Esophagus squamous epithelium (tissue), 5 donors: ENCODE results near the gene C19orf38. TPM values are rescaled to one million over a fixed set of nuclear protein-coding genes. Genes with fewer than 3 reads are reported as not detected.
A peak's percentile ranks its signal among the peaks of the same experiment; 100 is the strongest.

ENCODE experiments used
- DNase-seq: peaks from one replicate; lab custom pipeline; 2025; lab: John Stamatoyannopoulos, UW
- H3K27ac ChIP-seq, 4 donors: fragments of 200-600 bp; sonication (generic); one replicate each; pipeline ENCODE4 v1.5.1; 2016 to 2019; ENCODE audit warnings: mild to moderate bottlenecking in 1 of 4
- H3K27me3 ChIP-seq, 4 donors: fragments of 200-600 bp; sonication (generic); 1 replicate in 3 of 4; 2 replicates in 1 of 4; pipeline versions ENCODE4 v1.5.1 to v1.6.0; 2017 to 2021; ENCODE audit warnings: antibody characterized with exemption in 1 of 4
- H3K36me3 ChIP-seq, 3 donors: fragments of 200-600 bp; sonication (generic); one replicate each; pipeline ENCODE4 v1.5.1; 2016 to 2019
- H3K4me1 ChIP-seq, 3 donors: fragments of 200-600 bp; sonication (generic); one replicate each; pipeline ENCODE4 v1.5.1; 2017 to 2019
- H3K4me3 ChIP-seq, 4 donors: fragments of 200-600 bp; sonication (generic); 1 replicate in 3 of 4; 2 replicates in 1 of 4; pipeline ENCODE4 v1.5.1; 2016 to 2019; ENCODE audit warnings: mild to moderate bottlenecking in 2 of 4, moderate library complexity in 1 of 4
- H3K9me3 ChIP-seq, 3 donors: fragments of 200-600 bp; sonication (generic); one replicate each; pipeline ENCODE4 v1.5.1; 2016 to 2019
- POLR2A ChIP-seq, 4 donors: fragments of 450-650 bp; IDR thresholded peaks; one replicate each; pipeline ENCODE4 v1.6.1; 2017; ENCODE audit warnings: antibody characterized with exemption in 4 of 4, mild to moderate bottlenecking in 4 of 4, moderate library complexity in 3 of 4
- WGBS, 2 donors: methylation state at CpG; one replicate each; pipeline ENCODE4 v1.1.5; 2018; 5-methylcytosine and 5-hydroxymethylcytosine counted together
- intact Hi-C: fragments of 100-400 bp; cut with DNase I; formaldehyde crosslinking; loops from one replicate; pipeline ENCODE4 v1.15.0; 2022
- total RNA-seq, 4 donors: library from RNA; depleted of rRNA; stranded (reverse); fragments of >200 nt; gene quantifications; one replicate each; pipeline ENCODE4 v1.1.0, GENCODE V29; 2016
- TF ChIP-seq, protein P1 (sequence below), 6 experiments: fragments of 450-650 bp in 4 of 6; fragments of 200-600 bp in 2 of 6; sonication (generic) in 2 of 6; IDR thresholded peaks; one replicate each; pipeline ENCODE4 v1.5.1; 2016 to 2019; ENCODE audit warnings: antibody characterized with exemption in 6 of 6, mild to moderate bottlenecking in 4 of 6, moderate library complexity in 4 of 6
- donor health status: DM: yes; HTN: yes; CAD: no.

Gene C19orf38
- total RNA-seq, 4 donors from 2014 or later = 0.38 to 1.3 TPM; not detected in 2

DNA sequence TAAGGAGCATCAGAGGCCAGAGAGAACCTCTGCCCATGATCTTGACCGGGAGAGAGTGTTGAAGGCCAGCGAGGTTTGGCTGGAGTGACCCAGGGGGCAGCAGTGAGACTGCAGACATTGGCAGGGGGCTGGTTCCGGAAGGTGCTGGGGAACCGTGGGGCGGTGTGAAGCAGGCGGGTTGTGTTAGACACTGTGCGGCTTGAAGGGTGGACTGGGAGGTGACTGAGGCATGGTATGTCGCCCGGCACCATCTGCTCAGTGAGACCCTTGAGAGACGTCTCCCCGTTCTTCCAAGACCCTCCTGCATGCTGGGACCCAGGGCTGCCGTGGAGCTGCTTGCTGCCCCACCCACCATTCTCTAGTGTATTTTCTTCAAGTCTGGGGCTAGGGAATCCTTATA lies 47.7 kb downstream of the C19orf38 start:
- H3K4me3 ChIP-seq = no peak overlapping the region
- TF ChIP-seq, protein P1, sequence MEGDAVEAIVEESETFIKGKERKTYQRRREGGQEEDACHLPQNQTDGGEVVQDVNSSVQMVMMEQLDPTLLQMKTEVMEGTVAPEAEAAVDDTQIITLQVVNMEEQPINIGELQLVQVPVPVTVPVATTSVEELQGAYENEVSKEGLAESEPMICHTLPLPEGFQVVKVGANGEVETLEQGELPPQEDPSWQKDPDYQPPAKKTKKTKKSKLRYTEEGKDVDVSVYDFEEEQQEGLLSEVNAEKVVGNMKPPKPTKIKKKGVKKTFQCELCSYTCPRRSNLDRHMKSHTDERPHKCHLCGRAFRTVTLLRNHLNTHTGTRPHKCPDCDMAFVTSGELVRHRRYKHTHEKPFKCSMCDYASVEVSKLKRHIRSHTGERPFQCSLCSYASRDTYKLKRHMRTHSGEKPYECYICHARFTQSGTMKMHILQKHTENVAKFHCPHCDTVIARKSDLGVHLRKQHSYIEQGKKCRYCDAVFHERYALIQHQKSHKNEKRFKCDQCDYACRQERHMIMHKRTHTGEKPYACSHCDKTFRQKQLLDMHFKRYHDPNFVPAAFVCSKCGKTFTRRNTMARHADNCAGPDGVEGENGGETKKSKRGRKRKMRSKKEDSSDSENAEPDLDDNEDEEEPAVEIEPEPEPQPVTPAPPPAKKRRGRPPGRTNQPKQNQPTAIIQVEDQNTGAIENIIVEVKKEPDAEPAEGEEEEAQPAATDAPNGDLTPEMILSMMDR (IDR thresholded peaks at IDR 0.05) = no peak
- no peak for TF ChIP-seq POLR2A (IDR thresholded peaks at IDR 0.05)
- no peaks in the 10 kb centered on the region for H3K9me3 ChIP-seq
- no peak overlapping the region for H3K27ac ChIP-seq
- no peak for DNase-seq
- H3K36me3 ChIP-seq = no peaks in the 10 kb centered on the region
- H3K27me3 ChIP-seq = no peaks in the 10 kb centered on the region
- intact Hi-C loops = no loop called here
- WGBS, 2 donors = 89 to 94% methylated on average over 10 to 11 of the region's 12 CpGs
- H3K4me1 ChIP-seq = peaks cover 38 to 91% (median 46%) of the 10 kb centered on the region in 3 donors

DNA sequence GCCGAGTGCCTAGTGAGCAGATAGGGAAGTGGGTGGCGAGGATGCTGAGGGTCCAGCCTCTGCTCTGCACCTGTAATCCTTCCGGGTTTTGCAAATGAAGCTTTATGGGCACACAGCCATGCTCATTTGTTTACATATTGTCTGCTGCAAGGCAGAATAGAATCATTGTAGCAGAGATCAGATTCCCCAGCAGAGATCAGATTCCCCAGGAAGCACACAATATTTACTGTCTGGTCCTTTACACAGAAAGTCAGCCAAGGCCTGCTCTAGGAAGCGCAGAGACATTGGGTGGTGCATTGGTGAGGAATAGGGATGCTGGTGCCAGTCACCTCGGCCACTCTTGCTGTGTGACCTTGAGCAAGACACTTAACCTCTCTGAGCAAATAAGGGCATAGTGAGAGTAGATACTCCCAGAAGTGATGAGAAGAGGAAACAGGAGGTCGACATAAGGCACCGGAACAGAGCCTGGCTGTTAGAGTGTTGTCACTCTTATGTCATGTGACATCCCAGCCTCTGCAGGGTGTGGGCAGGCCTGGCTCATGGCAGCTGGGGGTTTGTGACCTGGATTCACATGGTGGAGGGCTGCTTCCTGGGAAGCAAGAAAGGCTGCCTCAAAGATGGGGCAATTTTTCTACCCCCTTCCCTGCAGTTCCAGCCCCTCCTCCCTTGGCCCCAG lies 48.8 kb downstream of the C19orf38 start:
- Histone ChIP-seq H3K36me3 (no peaks in the 10 kb centered on the region), H3K4me3 (no peak overlapping the region), H3K9me3 (no peaks in the 10 kb centered on the region), H3K27ac (no peak overlapping the region), H3K4me1 (peaks cover 37 to 91% (median 44%) of the 10 kb centered on the region in 3 donors), H3K27me3 (no peaks in the 10 kb centered on the region)
- intact Hi-C loops = no loop called here
- TF ChIP-seq, protein P1 (IDR thresholded peaks at IDR 0.05) = no peak
- no peak for TF ChIP-seq POLR2A (IDR thresholded peaks at IDR 0.05)
- WGBS, 2 donors = 28 to 55% methylated on average over 3 to 4 of the region's 7 CpGs
- DNase-seq = no peak

DNA sequence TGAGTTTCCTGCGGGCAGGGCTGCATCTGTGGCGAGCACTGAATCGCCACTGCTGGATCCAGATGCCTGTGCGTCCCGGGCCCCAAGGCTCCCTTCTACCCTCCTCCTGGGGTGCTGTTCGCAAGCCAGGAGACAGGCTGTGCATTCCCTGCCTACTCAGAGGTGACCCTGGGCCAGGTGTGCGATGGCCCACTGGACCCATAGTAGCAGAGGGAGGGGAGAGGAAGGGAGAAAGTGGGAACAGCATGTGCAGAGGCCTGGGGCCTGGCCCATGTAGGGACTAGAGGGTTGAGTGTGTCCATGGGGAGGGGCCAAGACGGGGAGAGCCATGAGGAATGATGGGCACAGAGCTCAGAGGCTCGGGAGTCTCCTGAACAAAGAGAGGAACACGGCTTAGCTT lies 50.4 kb downstream of the C19orf38 start:
- intact Hi-C loops = no loop called here
- WGBS, 2 donors = 29 to 38% methylated on average over 3 to 4 of the region's 10 CpGs
- H3K27ac ChIP-seq = peak overlapping the region; percentile 21 to 83 (median 74)
- no peaks in the 10 kb centered on the region for H3K9me3 ChIP-seq
- TF ChIP-seq, protein P1 (IDR thresholded peaks at IDR 0.05) = no peak
- TF ChIP-seq POLR2A (IDR thresholded peaks at IDR 0.05) = no peak
- H3K4me1 ChIP-seq = peaks cover 31 to 74% (median 39%) of the 10 kb centered on the region in 3 donors
- no peaks in the 10 kb centered on the region for H3K36me3 ChIP-seq
- H3K4me3 ChIP-seq = no peak overlapping the region
- no peak for DNase-seq
- H3K27me3 ChIP-seq = no peaks in the 10 kb centered on the region

DNA sequence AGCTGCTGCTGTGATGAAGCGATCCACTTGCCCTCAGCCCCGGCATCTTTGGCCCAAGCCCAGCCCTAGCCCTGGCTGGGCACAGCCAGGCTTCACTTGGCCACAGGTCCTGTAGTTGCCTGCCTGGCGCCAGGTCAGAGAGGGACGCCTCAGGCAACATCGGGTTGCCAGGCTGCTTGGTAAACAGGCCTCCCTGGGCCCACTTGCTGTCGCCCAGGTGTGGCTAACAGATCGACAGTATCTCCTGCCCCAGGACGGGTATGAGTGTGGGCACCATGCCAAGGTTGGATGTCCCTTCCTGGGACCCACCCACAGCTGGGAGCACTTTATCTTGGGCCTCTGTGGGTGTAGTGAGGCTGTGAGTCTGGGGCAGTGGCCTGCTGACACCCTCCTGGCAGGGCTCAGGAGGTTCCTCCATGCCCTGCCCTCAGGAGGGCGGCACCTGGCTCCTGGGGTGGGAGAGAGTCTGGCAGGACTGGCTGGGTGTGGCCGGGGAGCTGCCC lies 51.0 kb downstream of the C19orf38 start:
- Histone ChIP-seq H3K27me3 (no peaks in the 10 kb centered on the region), H3K4me1 (peaks cover 31 to 69% (median 39%) of the 10 kb centered on the region in 3 donors), H3K36me3 (peaks cover 0 to 2% (median 0%) of the 10 kb centered on the region in 3 donors), H3K9me3 (no peaks in the 10 kb centered on the region), H3K4me3 (peak overlapping the region in 2 of 4 donors; percentile 9 to 26), H3K27ac (peak overlapping the region; percentile 68 to 83 (median 77))
- TF ChIP-seq, protein P1 (IDR thresholded peaks at IDR 0.05) = no peak
- TF ChIP-seq POLR2A (IDR thresholded peaks at IDR 0.05) = no peak
- WGBS, 2 donors = 49 to 51% methylated on average over 2 of the region's 10 CpGs
- DNase-seq = no peak
- intact Hi-C loops = no loop called here

DNA sequence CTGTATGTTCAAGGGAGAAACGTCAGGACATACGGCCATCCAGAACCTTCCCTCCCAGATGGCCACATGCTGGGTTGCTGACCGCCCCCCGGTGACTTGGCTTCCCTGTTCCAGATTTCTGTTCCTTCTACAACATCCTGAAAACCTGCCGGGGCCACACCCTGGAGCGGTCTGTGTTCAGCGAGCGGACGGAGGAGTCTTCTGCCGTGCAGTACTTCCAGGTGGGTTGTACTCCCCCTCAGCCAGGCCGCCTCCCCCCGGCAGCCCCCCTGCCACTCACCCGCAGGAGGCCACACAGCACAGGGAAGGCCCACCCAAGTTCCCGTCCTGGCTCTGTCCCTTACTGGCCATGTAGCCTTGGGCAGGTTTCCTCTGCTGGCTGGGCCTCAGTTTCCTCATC lies 59.7 kb downstream of the C19orf38 start:
- intact Hi-C loops = no loop called here
- TF ChIP-seq, protein P1 (IDR thresholded peaks at IDR 0.05) = no peak
- TF ChIP-seq POLR2A (IDR thresholded peaks at IDR 0.05) = no peak
- no peak overlapping the region for H3K4me3 ChIP-seq
- no peak overlapping the region for H3K27ac ChIP-seq
- no peaks in the 10 kb centered on the region for H3K4me1 ChIP-seq
- H3K27me3 ChIP-seq = no peaks in the 10 kb centered on the region
- no peak for DNase-seq
- 90 to 91% methylated on average over 10 to 11 of the region's 14 CpGs for WGBS, 2 donors
- peaks cover 32 to 81% (median 36%) of the 10 kb centered on the region in 3 donors for H3K36me3 ChIP-seq
- H3K9me3 ChIP-seq = no peaks in the 10 kb centered on the region
